Measurements from ENCODE around the gene MYO1C. TPM values are rescaled to one million over a fixed set of nuclear protein-coding genes. Genes with fewer than 3 reads are reported as not detected.

The MYO1C gene
- total and polyA plus RNA-seq, 9 of the 15 experiments (the other 6 are each of a cell fraction or from before 2014, with no cell fraction given) = 0.46 to 32.5 (median 11.6) TPM

- TF ChIP-seq, protein P1, sequence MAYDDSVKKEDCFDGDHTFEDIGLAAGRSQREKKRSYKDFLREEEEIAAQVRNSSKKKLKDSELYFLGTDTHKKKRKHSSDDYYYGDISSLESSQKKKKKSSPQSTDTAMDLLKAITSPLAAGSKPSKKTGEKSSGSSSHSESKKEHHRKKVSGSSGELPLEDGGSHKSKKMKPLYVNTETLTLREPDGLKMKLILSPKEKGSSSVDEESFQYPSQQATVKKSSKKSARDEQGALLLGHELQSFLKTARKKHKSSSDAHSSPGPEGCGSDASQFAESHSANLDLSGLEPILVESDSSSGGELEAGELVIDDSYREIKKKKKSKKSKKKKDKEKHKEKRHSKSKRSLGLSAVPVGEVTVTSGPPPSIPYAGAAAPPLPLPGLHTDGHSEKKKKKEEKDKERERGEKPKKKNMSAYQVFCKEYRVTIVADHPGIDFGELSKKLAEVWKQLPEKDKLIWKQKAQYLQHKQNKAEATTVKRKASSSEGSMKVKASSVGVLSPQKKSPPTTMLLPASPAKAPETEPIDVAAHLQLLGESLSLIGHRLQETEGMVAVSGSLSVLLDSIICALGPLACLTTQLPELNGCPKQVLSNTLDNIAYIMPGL (CRISPR knock-in tag; IDR thresholded peaks at IDR 0.05) = no peak
- TF ChIP-seq ZNF511 (CRISPR knock-in tag; IDR thresholded peaks at IDR 0.05) (no peak), ZNF766 (CRISPR knock-in tag; conservative IDR thresholded peaks at IDR 0.05) (no peak), HOXB6 (CRISPR knock-in tag; IDR thresholded peaks at IDR 0.05; ENCODE audit: borderline replicate concordance) (no peak), TFAM (CRISPR knock-in tag; conservative IDR thresholded peaks at IDR 0.05) (no peak), MTA1 (IDR thresholded peaks at IDR 0.05; ENCODE audit: borderline replicate concordance) (no peak), TRIM24 (IDR thresholded peaks at IDR 0.05) (no peak), MXD1 (CRISPR knock-in tag; IDR thresholded peaks at IDR 0.05; ENCODE audit: borderline replicate concordance, poor library complexity, severe bottlenecking) (no peak), KDM2B (CRISPR knock-in tag; IDR thresholded peaks at IDR 0.05) (no peak)
- TF ChIP-seq, protein P2, sequence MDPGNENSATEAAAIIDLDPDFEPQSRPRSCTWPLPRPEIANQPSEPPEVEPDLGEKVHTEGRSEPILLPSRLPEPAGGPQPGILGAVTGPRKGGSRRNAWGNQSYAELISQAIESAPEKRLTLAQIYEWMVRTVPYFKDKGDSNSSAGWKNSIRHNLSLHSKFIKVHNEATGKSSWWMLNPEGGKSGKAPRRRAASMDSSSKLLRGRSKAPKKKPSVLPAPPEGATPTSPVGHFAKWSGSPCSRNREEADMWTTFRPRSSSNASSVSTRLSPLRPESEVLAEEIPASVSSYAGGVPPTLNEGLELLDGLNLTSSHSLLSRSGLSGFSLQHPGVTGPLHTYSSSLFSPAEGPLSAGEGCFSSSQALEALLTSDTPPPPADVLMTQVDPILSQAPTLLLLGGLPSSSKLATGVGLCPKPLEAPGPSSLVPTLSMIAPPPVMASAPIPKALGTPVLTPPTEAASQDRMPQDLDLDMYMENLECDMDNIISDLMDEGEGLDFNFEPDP (CRISPR knock-in tag; IDR thresholded peaks at IDR 0.05) = no peak
Measured at GRCh38 chr17:1414634-1415033, 77.9 kb downstream of the MYO1C start (continued).

Other genes starting within 250 kb of the MYO1C start
Only the 7 nearest of the 12 such genes appear.
- gene YWHAE, start 92.5 kb downstream of the MYO1C start, total RNA-seq (2014; rRNA removed) = 234 and 310 TPM in 2 replicates
- gene YWHAE, start 92.5 kb downstream of the MYO1C start, total RNA-seq (2014; rRNA removed; fragmentation: Illumina TruSeq; extraction: Trizol) = 184 and 193 TPM in 2 replicates
- 224 TPM in 2 replicates for gene YWHAE, start 92.5 kb downstream of the MYO1C start, total RNA-seq (2015; rRNA removed; fragmentation: Illumina TruSeq; extraction: Trizol)
- gene YWHAE, start 92.5 kb downstream of the MYO1C start, total RNA-seq (2021) = 466 and 488 TPM in 2 replicates
- gene YWHAE, start 92.5 kb downstream of the MYO1C start, polyA plus RNA-seq (2011; rRNA removed) = 480 and 622 TPM in 2 replicates
- 402 and 448 TPM in 2 replicates for gene YWHAE, start 92.5 kb downstream of the MYO1C start, polyA plus RNA-seq (2014; fragmentation: Illumina TruSeq; extraction: Trizol)
- 100 to 1,000 TPM; 323 to 513 TPM for gene YWHAE, start 92.5 kb downstream of the MYO1C start, polyA plus RNA-seq (2014; fragmentation: Nextera tagmentation; extraction: Ambion mirVana)
- 576 and 727 TPM in 2 replicates for gene YWHAE, start 92.5 kb downstream of the MYO1C start, polyA plus RNA-seq (2014; rRNA removed)
- 23.2 and 24.7 TPM in 2 replicates for gene CRK, start 36.5 kb downstream of the MYO1C start, total RNA-seq (2014; rRNA removed)
- 30.0 and 31.2 TPM in 2 replicates for gene CRK, start 36.5 kb downstream of the MYO1C start, total RNA-seq (2014; rRNA removed; fragmentation: Illumina TruSeq; extraction: Trizol)
- gene CRK, start 36.5 kb downstream of the MYO1C start, total RNA-seq (2015; rRNA removed; fragmentation: Illumina TruSeq; extraction: Trizol) = 29.2 and 30.2 TPM in 2 replicates
- gene CRK, start 36.5 kb downstream of the MYO1C start, total RNA-seq (2021) = 22.1 and 23.9 TPM in 2 replicates
- 32.0 and 40.2 TPM in 2 replicates for gene CRK, start 36.5 kb downstream of the MYO1C start, polyA plus RNA-seq (2011; rRNA removed)
- 26.5 and 27.3 TPM in 2 replicates for gene CRK, start 36.5 kb downstream of the MYO1C start, polyA plus RNA-seq (2014; fragmentation: Illumina TruSeq; extraction: Trizol)
- 10 to 100 TPM; 13.1 to 17.7 TPM for gene CRK, start 36.5 kb downstream of the MYO1C start, polyA plus RNA-seq (2014; fragmentation: Nextera tagmentation; extraction: Ambion mirVana)
- gene CRK, start 36.5 kb downstream of the MYO1C start, polyA plus RNA-seq (2014; rRNA removed) = 24.3 and 26.1 TPM in 2 replicates
- gene INPP5K, start 23.9 kb upstream of the MYO1C start, total RNA-seq (2014; rRNA removed) = 15.1 and 23.3 TPM in 2 replicates
- gene INPP5K, start 23.9 kb upstream of the MYO1C start, total RNA-seq (2014; rRNA removed; fragmentation: Illumina TruSeq; extraction: Trizol) = 6.0 and 7.2 TPM in 2 replicates
- gene INPP5K, start 23.9 kb upstream of the MYO1C start, total RNA-seq (2015; rRNA removed; fragmentation: Illumina TruSeq; extraction: Trizol) = 5.5 and 7.4 TPM in 2 replicates
- 11.8 and 13.7 TPM in 2 replicates for gene INPP5K, start 23.9 kb upstream of the MYO1C start, total RNA-seq (2021)
- 12.1 and 12.4 TPM in 2 replicates for gene INPP5K, start 23.9 kb upstream of the MYO1C start, polyA plus RNA-seq (2011; rRNA removed)
- 10.1 and 10.2 TPM in 2 replicates for gene INPP5K, start 23.9 kb upstream of the MYO1C start, polyA plus RNA-seq (2014; fragmentation: Illumina TruSeq; extraction: Trizol)
- gene INPP5K, start 23.9 kb upstream of the MYO1C start, polyA plus RNA-seq (2014; fragmentation: Nextera tagmentation; extraction: Ambion mirVana) = 1 to 10 TPM in 1 of 2 experiments, under 1 TPM in 1; 0.63 to 1.0 TPM
- 12.2 and 12.9 TPM in 2 replicates for gene INPP5K, start 23.9 kb upstream of the MYO1C start, polyA plus RNA-seq (2014; rRNA removed)
- 17.3 and 33.9 TPM in 2 replicates for gene PITPNA, start 70.1 kb upstream of the MYO1C start, total RNA-seq (2014; rRNA removed)
- gene PITPNA, start 70.1 kb upstream of the MYO1C start, total RNA-seq (2014; rRNA removed; fragmentation: Illumina TruSeq; extraction: Trizol) = 15.7 TPM in 2 replicates
- 13.0 and 16.6 TPM in 2 replicates for gene PITPNA, start 70.1 kb upstream of the MYO1C start, total RNA-seq (2015; rRNA removed; fragmentation: Illumina TruSeq; extraction: Trizol)
- gene PITPNA, start 70.1 kb upstream of the MYO1C start, total RNA-seq (2021) = 44.6 and 45.2 TPM in 2 replicates
- gene PITPNA, start 70.1 kb upstream of the MYO1C start, polyA plus RNA-seq (2011; rRNA removed) = 30.0 and 47.9 TPM in 2 replicates
- gene PITPNA, start 70.1 kb upstream of the MYO1C start, polyA plus RNA-seq (2014; fragmentation: Illumina TruSeq; extraction: Trizol) = 37.8 and 52.2 TPM in 2 replicates
- gene PITPNA, start 70.1 kb upstream of the MYO1C start, polyA plus RNA-seq (2014; fragmentation: Nextera tagmentation; extraction: Ambion mirVana) = 1 to 10 TPM; 7.2 to 8.8 TPM
- gene PITPNA, start 70.1 kb upstream of the MYO1C start, polyA plus RNA-seq (2014; rRNA removed) = 28.1 and 37.7 TPM in 2 replicates
- gene SLC43A2, start 136.1 kb upstream of the MYO1C start, total RNA-seq (2014; rRNA removed) = 6.2 and 6.6 TPM in 2 replicates
- gene SLC43A2, start 136.1 kb upstream of the MYO1C start, total RNA-seq (2014; rRNA removed; fragmentation: Illumina TruSeq; extraction: Trizol) = 2.9 and 3.4 TPM in 2 replicates
- gene SLC43A2, start 136.1 kb upstream of the MYO1C start, total RNA-seq (2015; rRNA removed; fragmentation: Illumina TruSeq; extraction: Trizol) = 2.5 TPM in 2 replicates
- 9.4 and 10.2 TPM in 2 replicates for gene SLC43A2, start 136.1 kb upstream of the MYO1C start, total RNA-seq (2021)
- gene SLC43A2, start 136.1 kb upstream of the MYO1C start, polyA plus RNA-seq (2011; rRNA removed) = 4.2 and 9.0 TPM in 2 replicates
- gene SLC43A2, start 136.1 kb upstream of the MYO1C start, polyA plus RNA-seq (2014; fragmentation: Illumina TruSeq; extraction: Trizol) = 3.6 and 6.5 TPM in 2 replicates
- gene SLC43A2, start 136.1 kb upstream of the MYO1C start, polyA plus RNA-seq (2014; fragmentation: Nextera tagmentation; extraction: Ambion mirVana) = under 1 TPM; 0.03 to 0.04 TPM
- 5.8 and 6.4 TPM in 2 replicates for gene SLC43A2, start 136.1 kb upstream of the MYO1C start, polyA plus RNA-seq (2014; rRNA removed)
- 0.57 and 0.95 TPM in 2 replicates for gene SCARF1, start 153.0 kb upstream of the MYO1C start, total RNA-seq (2014; rRNA removed)
- 0.19 and 0.36 TPM in 2 replicates for gene SCARF1, start 153.0 kb upstream of the MYO1C start, total RNA-seq (2014; rRNA removed; fragmentation: Illumina TruSeq; extraction: Trizol)
- 0.75 and 0.94 TPM in 2 replicates for gene SCARF1, start 153.0 kb upstream of the MYO1C start, total RNA-seq (2015; rRNA removed; fragmentation: Illumina TruSeq; extraction: Trizol)
- gene SCARF1, start 153.0 kb upstream of the MYO1C start, total RNA-seq (2021) = 1.0 and 1.5 TPM in 2 replicates
- 0.63 and 1.0 TPM in 2 replicates for gene SCARF1, start 153.0 kb upstream of the MYO1C start, polyA plus RNA-seq (2011; rRNA removed)
- gene SCARF1, start 153.0 kb upstream of the MYO1C start, polyA plus RNA-seq (2014; fragmentation: Illumina TruSeq; extraction: Trizol) = 0.16 and 0.44 TPM in 2 replicates
- gene SCARF1, start 153.0 kb upstream of the MYO1C start, polyA plus RNA-seq (2014; fragmentation: Nextera tagmentation; extraction: Ambion mirVana) = under 1 TPM; 0.04 to 0.08 TPM
- 0.80 and 2.1 TPM in 2 replicates for gene SCARF1, start 153.0 kb upstream of the MYO1C start, polyA plus RNA-seq (2014; rRNA removed)
- 54.9 and 66.3 TPM in 2 replicates for gene RILP, start 157.2 kb upstream of the MYO1C start, total RNA-seq (2014; rRNA removed)
- 14.1 and 15.3 TPM in 2 replicates for gene RILP, start 157.2 kb upstream of the MYO1C start, total RNA-seq (2014; rRNA removed; fragmentation: Illumina TruSeq; extraction: Trizol)
- gene RILP, start 157.2 kb upstream of the MYO1C start, total RNA-seq (2015; rRNA removed; fragmentation: Illumina TruSeq; extraction: Trizol) = 27.8 and 27.9 TPM in 2 replicates
- 41.3 and 45.4 TPM in 2 replicates for gene RILP, start 157.2 kb upstream of the MYO1C start, total RNA-seq (2021)
- 22.8 and 23.0 TPM in 2 replicates for gene RILP, start 157.2 kb upstream of the MYO1C start, polyA plus RNA-seq (2011; rRNA removed)
- gene RILP, start 157.2 kb upstream of the MYO1C start, polyA plus RNA-seq (2014; fragmentation: Illumina TruSeq; extraction: Trizol) = 29.9 and 40.4 TPM in 2 replicates
- 1 to 10 TPM in 1 of 2 experiments, under 1 TPM in 1; 0.75 to 2.2 TPM for gene RILP, start 157.2 kb upstream of the MYO1C start, polyA plus RNA-seq (2014; fragmentation: Nextera tagmentation; extraction: Ambion mirVana)
- gene RILP, start 157.2 kb upstream of the MYO1C start, polyA plus RNA-seq (2014; rRNA removed) = 43.4 and 46.6 TPM in 2 replicates